ES-I3 (cell line): ENCODE results near the gene ITM2C.

Experiments
- H3K36me3 ChIP-seq: 2 replicates; pipeline ENCODE4 v1.6.1; 2013; ENCODE audit warnings: mild to moderate bottlenecking, low read length, control low read depth, moderate library complexity; ENCODE audit not compliant: insufficient read depth
- H3K4me1 ChIP-seq: 2 replicates; pipeline ENCODE4 v1.6.1; 2013; ENCODE audit warnings: mild to moderate bottlenecking, control low read depth, low read length; ENCODE audit not compliant: insufficient read depth
- H3K9ac ChIP-seq: 2 replicates; pipeline ENCODE4 v1.6.1; 2013; ENCODE audit warnings: low read depth, mild to moderate bottlenecking, low read length, moderate library complexity
- H3K9me3 ChIP-seq: 2 replicates; pipeline ENCODE4 v1.6.1; 2013; ENCODE audit warnings: mild to moderate bottlenecking, low read length, moderate library complexity; ENCODE audit not compliant: control insufficient read depth, insufficient read depth

Gene ITM2C

GRCh38 chr2:230924092-230924469, 59.3 kb downstream of the ITM2C start:
- Histone ChIP-seq H3K9me3 (no peaks in the 10 kb centered on the region), H3K4me1 (peaks cover 4% of the 10 kb centered on the region; the same call in 1 of the 2 replicates), H3K9ac (no peak overlapping the region), H3K36me3 (no peaks in the 10 kb centered on the region)

- H3K9me3 ChIP-seq, result no peaks in the 10 kb centered on the region
- H3K36me3 ChIP-seq, result no peaks in the 10 kb centered on the region
- H3K4me1 ChIP-seq, result peaks cover 4% of the 10 kb centered on the region; the same call in 1 of the 2 replicates
- H3K9ac ChIP-seq, result no peak within 1 kb of the TSS
These were observed 60.0 kb downstream of the ITM2C start, which contains the start of gene GPR55 for GRCh38 chr2:230924470-230925341. Gene GPR55, minus strand, starts transcription at chr2:230925242. Its CDS starts 14,280 bp downstream, at chr2:230910962.

- H3K9me3 ChIP-seq, result no peaks in the 10 kb centered on the region
- no peaks in the 10 kb centered on the region for H3K36me3 ChIP-seq
- H3K9ac ChIP-seq, result no peak overlapping the region
- H3K4me1 ChIP-seq, result peaks cover 4% of the 10 kb centered on the region; the same call in 1 of the 2 replicates
These were observed 60.7 kb downstream of the ITM2C start for GRCh38 chr2:230925443-230925878.

GRCh38 chr2:230925879-230926765, 61.4 kb downstream of the ITM2C start:
- H3K9ac ChIP-seq, result no peak overlapping the region
- no peaks in the 10 kb centered on the region for H3K9me3 ChIP-seq
- peaks cover 4% of the 10 kb centered on the region; the same call in 1 of the 2 replicates for H3K4me1 ChIP-seq
- no peaks in the 10 kb centered on the region for H3K36me3 ChIP-seq

GRCh38 chr2:230927711-230928341, 63.1 kb downstream of the ITM2C start:
- peaks cover 8% of the 10 kb centered on the region; the same call in 1 of the 2 replicates for H3K4me1 ChIP-seq
- H3K9ac ChIP-seq, result no peak overlapping the region
- H3K36me3 ChIP-seq, result no peaks in the 10 kb centered on the region
- H3K9me3 ChIP-seq, result no peaks in the 10 kb centered on the region
